HG03103 (cell line): ENCODE data around the gene GPC6.
"Not testable (repeated sequence)": the region's sequence is repeated elsewhere in the genome, so short reads cannot be mapped to it uniquely, and the experiment has no call there.

Experiments used
- ATAC-seq: cut with Tn5 transposase; IDR thresholded peaks from one replicate; pipeline ENCODE4 v1.9.1; 2021; ENCODE audit warnings: low read depth; ENCODE audit not compliant: unreplicated experiment

The GPC6 gene

DNA sequence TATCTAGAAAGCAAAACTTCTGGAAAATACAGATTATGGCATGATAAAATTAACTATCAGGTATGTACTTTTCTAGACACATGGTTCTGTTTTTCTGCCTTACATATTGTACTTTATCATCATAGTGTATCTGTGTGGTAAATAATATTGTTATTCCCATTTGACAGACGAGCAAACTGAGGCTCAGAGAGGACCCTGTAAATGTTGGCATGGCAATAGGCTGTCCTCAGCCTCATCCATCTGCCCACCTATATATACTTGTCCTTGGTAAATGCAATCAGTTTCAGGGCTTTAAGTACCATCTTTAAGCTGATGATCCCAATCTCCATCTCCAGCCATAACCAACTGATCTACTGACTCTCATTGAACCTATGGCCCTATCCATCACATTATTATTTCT lies 1074.9 kb downstream of the GPC6 start:
- ATAC-seq: no peak

DNA sequence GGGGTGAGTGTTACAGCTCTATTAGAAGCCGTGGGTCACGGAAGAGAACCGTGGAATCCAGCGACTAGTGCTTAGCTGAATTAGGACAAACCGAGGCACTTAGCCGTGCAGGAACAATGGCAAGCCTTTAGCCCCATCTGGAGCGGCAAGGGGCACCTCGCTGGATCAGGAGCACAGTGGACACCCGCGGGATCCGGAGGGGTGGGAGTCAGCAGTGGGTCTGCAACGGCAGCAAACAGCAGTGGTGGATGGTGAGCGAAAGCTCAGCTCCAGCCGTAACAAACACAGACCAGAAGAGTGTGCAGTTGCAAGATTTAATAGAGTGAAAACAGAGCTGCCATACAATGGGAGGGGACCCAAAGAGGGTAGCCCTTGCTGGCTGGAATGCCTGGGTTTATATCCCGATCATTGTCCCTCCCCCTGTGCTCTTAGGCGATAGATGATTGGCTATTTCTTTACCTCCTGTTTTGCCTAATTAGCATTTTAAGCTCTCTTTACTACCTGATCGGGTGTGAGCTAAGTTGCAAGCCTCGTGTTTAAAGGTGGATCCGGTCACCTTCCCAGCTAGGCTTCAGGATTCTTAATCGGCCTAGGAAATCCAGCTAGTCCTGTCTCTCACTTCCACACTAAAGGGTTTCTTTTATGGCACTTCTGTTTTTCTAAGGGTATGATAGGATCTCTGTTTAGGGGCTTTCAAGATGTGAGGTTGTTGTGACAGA lies 1076.4 kb downstream of the GPC6 start:
- not testable (repeated sequence) for ATAC-seq

DNA sequence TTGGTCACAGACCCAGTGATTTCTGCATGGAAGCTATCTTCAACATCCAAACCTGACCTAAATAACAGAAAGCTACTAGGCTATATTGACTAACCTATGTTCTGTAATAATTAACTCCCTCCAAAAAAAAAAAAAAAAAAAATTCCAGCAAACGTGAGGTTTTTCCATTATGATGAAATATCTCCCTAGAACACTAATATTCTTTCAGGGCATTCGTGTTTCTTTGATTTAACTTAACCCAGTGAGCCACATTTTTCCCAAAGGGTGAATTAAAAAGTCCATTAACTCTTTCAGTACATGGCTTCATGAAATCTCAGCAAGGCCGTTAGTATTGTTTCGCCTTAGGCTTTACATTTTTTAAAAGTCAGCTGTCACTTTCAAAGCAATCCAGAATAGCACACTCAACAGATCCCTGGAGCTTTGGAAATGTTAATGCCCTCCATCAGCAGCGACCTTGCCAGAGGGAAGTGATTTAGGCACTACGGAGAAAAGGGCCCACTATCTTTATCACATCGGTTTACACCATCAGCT lies 1077.1 kb downstream of the GPC6 start:
- ATAC-seq: no peak

DNA sequence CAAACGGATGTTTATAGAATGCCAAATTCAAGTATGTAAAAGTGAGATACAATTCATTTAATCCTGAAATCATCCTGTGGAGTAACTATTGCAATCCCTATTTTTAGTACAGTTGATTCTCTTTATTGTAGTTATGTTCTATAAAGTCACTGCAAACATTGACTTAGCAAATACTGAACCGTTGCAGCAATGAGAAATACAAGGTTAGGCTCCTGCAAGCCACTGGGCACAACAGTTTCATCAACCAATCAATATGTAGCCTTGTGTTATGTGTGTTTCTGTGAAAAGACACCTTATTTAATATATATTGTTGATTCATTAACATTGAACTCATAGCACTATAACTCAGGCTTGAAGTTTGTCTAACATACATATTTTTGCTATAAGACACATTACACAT lies 1078.4 kb downstream of the GPC6 start:
- no peak for ATAC-seq

DNA sequence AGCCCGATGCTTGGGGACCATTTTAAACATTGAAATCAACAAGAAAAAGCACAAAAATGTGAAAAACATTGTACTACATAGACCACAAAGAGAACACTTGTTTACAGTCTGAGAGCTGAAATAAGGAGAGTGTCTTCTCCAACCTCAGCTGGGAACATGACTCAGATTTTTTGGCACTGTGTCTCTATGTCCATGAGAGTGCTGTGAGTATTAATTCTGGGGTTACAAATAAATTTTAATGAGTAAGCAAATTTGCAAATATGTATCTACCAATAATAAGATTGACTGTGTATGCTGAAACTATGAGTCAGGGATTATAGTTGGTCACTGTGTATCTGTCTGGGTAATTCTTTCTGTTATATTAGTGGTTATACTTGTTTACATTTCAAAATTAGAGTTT lies 1078.9 kb downstream of the GPC6 start:
- ATAC-seq: no peak

DNA sequence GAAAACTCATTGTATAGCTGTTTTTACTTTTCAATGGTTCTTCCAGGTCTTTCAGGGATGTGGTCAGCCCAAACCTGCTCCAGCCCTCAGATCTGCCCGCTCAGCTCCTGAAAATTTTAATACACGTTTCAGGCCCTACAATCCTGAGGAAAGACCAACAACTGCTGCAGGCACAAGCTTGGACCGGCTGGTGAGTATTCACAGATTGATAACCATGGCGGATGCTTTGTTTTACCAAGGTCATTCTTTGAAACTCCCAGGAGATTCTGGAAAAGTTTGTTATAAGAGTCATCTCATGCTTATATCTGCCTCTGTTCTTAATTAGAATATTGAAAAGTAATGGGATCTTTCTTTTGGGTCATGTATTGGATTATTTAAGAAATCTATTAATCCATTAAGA lies 1079.3 kb downstream of the GPC6 start:
- ATAC-seq: no peak

DNA sequence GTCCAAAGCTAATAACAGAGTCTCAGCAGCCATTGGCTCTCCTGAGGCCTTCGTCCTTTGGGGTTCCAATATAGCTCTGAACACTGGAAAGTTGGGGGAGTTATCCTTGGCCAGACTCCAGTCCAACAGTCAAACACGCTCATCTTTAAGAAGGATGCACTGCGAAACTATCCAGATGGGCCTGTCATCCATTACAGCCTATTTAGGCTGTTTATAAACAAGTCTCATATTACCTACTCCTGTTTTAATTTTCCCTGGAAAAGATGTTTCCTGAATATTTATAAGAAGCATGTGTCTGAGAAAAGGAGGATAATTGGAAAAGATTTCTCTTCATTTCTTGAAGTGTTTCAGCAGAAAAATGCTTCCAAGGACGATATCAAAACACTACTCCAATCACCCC lies 1082.2 kb downstream of the GPC6 start:
- ATAC-seq: no peak

DNA sequence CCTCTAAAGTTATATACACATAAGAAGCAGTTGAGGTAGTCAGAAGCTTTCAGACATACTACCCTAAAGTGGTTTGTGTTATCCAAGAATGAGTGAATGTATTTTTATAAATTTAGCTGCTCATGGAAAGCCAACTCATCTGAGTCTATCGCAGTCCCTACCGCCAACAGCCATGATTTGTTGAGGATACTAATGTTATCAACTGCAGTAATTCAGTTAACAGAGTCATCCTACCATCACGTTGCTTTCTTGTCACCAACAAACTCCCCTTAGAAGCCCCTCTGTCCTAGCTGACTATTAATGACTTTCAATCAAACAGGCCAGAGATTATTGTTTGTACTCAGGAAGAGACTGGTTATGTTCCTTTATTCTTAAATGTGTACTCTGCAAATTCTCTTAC lies 1083.0 kb downstream of the GPC6 start:
- no peak for ATAC-seq

DNA sequence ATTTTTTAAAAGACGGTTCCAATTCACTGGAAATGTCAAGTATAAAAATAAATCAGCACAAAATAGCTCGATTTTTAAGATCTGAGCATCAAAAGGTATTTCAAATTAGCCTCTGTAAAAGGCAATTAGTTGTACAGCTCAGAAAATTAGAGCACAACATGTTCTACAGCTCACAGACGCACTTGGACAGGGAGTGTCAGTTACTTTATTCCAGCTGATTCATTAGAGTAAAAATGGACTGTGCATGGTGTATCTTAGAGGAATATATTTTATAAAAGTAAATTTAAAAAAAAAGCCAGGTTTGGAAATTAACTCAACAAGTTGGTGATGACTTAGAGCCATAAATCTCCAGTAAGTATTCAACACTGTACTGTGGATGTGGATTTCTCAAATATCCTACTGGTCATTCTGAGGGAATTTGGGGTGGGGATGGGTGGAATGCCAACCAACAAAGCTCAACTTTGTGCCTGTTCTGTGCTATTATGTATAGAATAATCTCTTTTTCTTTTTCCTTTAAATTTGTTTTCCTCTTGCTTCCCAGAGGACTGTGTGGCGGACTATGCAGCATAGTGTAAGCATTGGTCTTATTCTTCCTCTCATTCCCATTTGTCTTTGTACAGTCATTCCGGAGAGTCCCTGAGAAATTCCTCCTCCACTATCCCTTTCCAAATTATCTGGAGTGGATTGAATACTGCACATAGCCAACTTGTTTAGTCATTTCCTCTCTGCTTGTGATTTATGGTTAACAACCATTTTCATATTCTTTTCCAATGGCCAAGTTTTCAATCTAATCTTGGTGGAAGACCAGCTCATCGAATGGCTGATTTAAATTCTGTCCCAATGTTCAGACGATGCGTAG lies 1083.6 kb downstream of the GPC6 start:
- no peak for ATAC-seq

DNA sequence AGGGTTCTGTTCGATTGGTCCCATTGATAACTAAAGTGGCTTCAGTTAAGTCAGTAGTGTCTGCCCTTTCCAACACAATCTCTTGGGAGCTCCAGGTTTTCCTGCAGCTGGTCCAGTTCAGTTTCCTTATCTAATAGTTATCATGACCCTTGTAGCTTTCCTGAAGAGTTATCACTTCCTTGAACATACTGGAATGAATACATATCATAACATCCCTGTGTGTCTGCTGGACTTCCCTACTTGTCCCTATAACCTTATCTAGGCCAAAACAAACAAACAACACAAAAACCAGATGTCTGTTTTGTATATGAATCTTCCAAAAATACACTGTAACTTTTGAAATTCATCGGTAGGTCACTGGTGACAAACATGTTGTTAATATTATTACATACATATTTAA lies 1085.3 kb downstream of the GPC6 start:
- ATAC-seq: no peak

DNA sequence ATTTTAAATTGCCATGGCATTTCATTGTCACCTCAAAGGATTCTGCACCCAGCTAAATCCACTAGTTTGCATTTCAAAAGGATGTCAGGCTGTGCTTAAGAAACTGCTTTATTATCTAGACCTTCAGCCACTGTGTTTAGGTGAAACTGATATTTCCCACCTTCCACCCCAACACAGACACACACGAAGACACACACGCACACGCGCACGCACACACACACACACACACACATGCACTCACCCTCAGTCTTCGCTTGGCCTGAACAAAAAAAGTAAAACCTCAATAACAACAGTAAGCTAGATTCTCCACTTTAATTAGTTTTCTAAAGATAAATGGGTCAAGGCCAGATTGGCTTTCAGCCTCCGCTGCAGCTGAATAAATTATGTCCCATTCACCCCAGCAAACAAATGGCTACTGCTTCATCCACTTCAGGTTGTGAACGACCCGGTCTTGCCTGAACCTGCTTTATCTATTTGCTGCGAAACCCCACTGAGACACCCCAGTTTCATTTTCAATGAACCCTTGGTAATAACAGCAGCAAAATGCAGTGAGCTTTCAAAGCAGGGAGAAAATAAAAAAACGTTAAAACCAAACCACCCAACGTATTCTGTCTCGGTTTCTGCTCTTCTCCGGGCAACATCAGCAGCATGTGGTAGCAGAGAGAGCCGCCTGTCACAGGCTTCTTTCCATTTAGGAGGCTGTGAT lies 1086.1 kb downstream of the GPC6 start:
- no peak for ATAC-seq

DNA sequence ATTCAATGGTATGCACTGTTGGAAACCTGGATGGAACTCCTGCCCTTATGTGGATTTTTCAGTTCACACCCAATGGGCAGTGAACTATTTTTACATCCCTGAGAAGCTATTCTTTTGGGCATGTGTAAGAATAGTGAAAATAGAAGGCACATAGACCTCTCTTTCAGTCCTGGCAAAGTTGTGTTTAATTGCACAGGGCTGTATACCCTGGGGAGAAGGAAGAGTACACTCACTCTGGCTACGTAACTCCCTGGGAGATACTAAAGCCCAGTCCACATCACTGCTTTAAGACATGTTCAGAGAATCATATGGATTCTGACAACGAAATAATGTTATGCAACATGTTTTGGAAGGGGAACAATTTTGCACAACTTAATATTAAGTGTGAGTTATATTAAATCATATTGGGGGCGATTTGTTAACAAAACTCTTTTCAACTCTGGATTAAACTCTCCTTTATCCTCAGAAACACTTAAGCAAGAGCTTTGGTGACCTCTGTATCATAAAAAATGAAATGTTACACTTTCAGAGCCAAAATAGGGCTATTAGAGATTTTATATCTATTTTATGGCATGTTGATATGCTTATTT lies 1086.8 kb downstream of the GPC6 start:
- no peak for ATAC-seq

DNA sequence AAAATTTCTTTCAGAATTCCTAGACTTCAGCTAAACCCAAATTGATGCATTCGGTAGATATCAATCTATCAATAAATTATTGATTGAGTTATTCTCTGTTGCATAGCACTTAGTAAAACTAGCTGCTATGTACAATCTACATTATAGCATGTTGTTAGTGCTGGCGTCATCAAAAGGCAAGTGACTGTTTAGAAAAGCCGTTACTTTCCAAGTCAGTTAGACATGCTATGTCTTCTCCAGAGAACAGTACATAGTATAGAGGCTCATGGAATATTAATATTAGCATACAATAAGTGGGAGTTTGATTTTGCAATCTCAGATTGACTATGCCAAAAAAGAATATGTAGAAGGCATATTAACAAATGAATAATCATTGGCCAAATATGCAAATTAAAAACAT lies 1087.3 kb downstream of the GPC6 start:
- no peak for ATAC-seq

DNA sequence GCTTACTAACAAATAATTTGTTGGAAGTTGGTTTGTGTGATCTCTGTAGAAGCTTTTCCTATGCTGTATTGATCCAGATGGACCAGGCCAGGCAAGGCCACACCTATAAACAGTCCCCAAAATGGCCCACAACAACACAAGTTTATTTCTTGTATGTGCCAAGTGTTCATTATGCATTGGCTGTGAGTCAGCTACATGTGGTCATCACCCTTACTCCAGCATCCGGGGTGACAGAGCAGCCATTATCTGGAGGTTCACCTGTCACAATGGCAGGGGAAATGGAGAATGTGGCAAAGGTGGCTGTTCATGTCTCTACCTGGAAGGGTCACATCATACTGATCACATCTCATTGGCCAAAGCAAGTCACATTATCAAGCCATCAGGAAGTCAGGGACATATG lies 1088.6 kb downstream of the GPC6 start:
- no peak for ATAC-seq

DNA sequence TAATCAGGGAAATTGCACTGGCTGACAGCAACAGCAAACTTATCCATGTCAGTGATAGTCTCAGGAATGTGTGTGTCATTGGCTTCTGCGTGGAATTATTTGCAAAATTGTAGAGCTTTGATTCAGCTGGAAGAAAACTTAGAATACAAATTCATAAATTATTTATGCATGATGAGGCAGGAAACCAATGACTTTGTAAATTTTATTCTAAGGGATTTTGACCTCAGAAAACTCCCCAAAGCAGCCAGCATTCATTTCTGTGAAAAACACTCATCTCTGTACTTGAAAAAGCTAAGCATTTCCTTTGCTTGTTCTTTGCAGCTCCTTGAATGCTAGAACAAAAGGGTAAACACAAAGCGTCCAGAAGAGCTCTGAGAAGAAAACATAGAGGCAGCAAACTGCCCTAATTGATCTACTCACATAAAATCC lies 1090.5 kb downstream of the GPC6 start:
- no peak for ATAC-seq

DNA sequence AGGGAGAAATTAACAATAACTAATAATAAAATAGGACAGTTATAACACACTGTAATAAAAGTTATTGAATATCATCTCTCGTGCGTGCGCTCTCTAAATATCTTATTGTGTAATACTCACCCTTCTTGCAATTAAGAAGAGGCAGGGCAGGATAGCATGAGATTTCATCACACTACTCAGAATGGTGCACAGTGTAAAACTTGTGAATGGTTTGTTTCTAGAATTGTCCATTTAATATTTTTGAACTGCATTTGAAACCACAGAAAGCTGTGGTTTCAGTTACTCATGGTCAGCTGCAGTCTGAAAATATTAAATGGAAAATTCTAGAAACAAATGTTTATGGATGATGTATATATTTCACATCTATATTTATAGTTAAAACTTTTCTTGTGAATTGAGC lies 1091.8 kb downstream of the GPC6 start:
- ATAC-seq: no peak

DNA sequence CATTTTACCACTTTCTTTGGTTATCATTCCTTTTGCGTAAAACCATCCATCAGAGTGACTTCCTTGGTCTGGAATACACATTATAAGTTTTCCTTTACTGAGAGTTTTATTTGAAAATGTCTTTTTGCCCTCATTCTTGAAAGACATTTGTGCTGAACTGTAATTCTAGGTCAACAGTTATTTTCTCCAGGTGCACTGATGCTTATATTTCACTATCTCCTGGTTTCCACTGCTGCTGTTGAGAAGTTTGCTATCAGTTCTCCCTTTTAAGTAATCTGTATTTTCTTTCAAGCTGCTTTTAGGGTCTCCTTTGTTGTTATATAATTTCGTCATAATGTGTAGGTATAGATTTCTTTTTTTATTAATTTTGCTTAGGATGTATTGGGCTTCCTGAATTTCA lies 1092.9 kb downstream of the GPC6 start:
- ATAC-seq: no peak

DNA sequence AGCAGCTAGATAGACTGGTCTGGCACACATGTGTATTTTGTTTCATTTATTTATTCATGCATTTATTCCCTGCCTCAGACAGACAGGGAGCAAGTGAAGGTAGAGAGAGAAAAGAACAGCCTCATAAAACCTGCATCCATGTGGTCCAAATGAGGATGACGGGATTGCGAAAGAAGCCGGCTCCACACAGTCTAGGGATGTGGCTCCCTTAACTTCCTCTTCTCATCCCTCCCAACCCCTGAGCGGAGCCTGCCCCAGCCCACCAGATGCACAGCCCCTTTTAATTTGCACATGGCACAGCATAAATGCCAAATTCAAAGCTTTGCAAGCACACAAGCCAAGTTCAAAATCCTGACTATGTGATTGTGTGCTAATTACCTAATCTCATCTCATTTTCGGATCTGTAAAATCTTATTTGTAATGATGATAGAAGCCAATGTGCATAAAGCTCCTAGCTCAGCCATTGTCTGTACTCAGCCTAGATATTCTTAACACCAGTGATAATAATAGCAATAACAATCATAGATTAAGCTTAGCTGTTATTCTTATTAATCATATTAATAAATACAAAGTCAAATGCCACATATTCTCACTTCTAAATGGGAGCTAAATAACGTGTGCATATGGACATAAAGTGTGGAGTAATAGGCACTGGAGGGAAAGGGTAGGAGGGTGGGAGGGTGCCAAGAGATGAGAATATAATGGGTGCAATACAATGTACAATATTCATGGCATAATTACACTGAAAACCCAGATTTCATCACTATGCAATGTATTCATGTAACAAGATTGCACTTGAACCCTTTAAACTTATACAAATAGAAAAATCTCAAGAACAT lies 1096.5 kb downstream of the GPC6 start:
- no peak for ATAC-seq

DNA sequence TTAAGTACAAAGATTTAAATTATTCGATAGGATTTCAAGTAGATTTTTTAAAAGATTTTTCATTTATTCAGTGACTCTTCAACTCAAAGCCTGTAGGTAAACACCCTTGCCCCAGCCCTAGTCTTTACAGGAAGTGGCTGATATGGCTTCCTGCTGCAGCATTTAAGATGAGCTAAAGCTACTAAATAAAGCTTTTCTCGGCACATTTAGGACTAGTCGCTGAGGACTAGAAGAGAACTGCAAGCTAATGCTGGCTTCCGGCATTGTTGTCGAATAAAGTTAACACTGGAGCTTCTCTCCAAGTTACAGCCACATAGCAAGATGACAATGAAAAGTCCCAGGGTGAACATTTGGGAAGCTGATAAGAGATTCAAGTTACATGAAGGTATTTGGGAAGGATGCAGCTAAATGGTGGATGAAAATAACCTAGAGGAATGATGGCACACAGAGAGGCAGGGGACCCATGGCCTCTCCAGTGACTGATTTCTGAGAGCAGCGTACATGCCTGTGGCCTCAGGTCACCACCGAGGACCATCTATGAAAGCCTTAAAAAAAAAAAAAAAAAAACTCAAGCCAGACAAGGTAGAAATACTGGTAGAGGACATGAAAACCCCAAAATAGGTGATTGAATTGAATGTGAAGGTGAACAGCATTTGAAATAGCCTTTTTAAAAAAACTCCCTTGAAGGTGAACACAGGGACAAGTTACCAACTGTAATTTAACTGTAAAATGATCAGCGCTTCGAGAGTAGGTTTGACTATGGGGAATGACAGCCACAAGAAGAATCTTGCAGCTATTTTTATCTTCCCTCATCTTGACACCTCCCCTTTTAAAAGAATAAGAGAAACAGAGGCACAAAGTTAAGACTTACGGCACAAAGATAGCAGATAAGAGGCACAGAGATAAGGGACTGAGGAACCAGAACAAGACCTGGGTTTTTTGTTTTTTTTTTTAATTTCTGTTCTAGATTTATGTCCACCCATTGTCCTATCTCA lies 1097.5 kb downstream of the GPC6 start:
- peak; percentile 35 for ATAC-seq
